Measurements from ENCODE around the gene RBM20. TPM values are rescaled to one million over a fixed set of nuclear protein-coding genes. Genes with fewer than 3 reads are reported as not detected.

The RBM20 gene
- total and polyA plus RNA-seq, 2 of the 13 experiments (the other 11 are each of a cell fraction or from before 2014, with no cell fraction given), result 0.02 to 0.22 TPM

DNA sequence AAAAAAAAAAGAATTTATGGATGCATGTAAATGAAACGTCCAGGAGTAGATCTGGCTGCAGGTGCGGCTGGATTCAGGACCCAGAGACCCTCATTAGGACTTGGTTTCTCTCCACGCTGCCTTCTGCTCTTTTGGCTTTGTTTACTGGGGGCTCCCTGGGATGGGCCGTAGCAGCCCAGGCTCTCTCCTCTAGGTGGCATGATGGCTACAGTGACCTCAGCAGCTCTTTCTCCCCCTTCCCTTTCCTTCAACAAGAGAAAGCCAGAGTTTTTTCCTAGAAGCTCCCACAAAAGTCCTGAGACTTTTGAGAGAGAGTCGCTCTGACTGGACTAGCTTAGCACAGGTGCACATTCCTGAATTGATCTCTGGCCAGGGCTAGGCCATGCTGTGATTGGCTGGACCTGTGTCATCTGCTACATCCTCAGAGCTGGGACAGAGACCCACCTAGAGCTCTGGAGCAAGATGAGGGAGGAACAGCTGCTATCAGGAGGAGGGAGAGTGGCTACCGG, 159.7 kb downstream of the RBM20 start (continued):
- TF ChIP-seq, protein P1, sequence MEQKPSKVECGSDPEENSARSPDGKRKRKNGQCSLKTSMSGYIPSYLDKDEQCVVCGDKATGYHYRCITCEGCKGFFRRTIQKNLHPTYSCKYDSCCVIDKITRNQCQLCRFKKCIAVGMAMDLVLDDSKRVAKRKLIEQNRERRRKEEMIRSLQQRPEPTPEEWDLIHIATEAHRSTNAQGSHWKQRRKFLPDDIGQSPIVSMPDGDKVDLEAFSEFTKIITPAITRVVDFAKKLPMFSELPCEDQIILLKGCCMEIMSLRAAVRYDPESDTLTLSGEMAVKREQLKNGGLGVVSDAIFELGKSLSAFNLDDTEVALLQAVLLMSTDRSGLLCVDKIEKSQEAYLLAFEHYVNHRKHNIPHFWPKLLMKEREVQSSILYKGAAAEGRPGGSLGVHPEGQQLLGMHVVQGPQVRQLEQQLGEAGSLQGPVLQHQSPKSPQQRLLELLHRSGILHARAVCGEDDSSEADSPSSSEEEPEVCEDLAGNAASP (CRISPR knock-in tag; IDR thresholded peaks at IDR 0.05; ENCODE audit: borderline replicate concordance), result no peak
- TF ChIP-seq TAF15 (IDR thresholded peaks at IDR 0.05; ENCODE audit: low read depth, low read length, poor library complexity, severe bottlenecking), result no peak
- TF ChIP-seq, protein P2, sequence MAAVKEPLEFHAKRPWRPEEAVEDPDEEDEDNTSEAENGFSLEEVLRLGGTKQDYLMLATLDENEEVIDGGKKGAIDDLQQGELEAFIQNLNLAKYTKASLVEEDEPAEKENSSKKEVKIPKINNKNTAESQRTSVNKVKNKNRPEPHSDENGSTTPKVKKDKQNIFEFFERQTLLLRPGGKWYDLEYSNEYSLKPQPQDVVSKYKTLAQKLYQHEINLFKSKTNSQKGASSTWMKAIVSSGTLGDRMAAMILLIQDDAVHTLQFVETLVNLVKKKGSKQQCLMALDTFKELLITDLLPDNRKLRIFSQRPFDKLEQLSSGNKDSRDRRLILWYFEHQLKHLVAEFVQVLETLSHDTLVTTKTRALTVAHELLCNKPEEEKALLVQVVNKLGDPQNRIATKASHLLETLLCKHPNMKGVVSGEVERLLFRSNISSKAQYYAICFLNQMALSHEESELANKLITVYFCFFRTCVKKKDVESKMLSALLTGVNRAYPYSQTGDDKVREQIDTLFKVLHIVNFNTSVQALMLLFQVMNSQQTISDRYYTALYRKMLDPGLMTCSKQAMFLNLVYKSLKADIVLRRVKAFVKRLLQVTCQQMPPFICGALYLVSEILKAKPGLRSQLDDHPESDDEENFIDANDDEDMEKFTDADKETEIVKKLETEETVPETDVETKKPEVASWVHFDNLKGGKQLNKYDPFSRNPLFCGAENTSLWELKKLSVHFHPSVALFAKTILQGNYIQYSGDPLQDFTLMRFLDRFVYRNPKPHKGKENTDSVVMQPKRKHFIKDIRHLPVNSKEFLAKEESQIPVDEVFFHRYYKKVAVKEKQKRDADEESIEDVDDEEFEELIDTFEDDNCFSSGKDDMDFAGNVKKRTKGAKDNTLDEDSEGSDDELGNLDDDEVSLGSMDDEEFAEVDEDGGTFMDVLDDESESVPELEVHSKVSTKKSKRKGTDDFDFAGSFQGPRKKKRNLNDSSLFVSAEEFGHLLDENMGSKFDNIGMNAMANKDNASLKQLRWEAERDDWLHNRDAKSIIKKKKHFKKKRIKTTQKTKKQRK (IDR thresholded peaks at IDR 0.05; ENCODE audit: low read length), result no peak
- no peak for TF ChIP-seq SAFB2 (CRISPR knock-in tag; IDR thresholded peaks at IDR 0.05; ENCODE audit: borderline replicate concordance, low read depth)
- TF ChIP-seq, protein P3, sequence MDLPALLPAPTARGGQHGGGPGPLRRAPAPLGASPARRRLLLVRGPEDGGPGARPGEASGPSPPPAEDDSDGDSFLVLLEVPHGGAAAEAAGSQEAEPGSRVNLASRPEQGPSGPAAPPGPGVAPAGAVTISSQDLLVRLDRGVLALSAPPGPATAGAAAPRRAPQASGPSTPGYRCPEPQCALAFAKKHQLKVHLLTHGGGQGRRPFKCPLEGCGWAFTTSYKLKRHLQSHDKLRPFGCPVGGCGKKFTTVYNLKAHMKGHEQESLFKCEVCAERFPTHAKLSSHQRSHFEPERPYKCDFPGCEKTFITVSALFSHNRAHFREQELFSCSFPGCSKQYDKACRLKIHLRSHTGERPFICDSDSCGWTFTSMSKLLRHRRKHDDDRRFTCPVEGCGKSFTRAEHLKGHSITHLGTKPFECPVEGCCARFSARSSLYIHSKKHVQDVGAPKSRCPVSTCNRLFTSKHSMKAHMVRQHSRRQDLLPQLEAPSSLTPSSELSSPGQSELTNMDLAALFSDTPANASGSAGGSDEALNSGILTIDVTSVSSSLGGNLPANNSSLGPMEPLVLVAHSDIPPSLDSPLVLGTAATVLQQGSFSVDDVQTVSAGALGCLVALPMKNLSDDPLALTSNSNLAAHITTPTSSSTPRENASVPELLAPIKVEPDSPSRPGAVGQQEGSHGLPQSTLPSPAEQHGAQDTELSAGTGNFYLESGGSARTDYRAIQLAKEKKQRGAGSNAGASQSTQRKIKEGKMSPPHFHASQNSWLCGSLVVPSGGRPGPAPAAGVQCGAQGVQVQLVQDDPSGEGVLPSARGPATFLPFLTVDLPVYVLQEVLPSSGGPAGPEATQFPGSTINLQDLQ (CRISPR knock-in tag; IDR thresholded peaks at IDR 0.05), result no peak
- no peak for TF ChIP-seq JUNB (CRISPR knock-in tag; IDR thresholded peaks at IDR 0.05; ENCODE audit: borderline replicate concordance)
- no peak for TF ChIP-seq MYC (CRISPR knock-in tag; IDR thresholded peaks at IDR 0.05; ENCODE audit: borderline replicate concordance)
- TF ChIP-seq ZNF343 (CRISPR knock-in tag; IDR thresholded peaks at IDR 0.05), result no peak
- peak; percentile 31; the same call in 1 of the 2 replicates for TF ChIP-seq FOXO1 (CRISPR knock-in tag; IDR thresholded peaks at IDR 0.05)
- peak; percentile 32; the same call in 1 of the 2 replicates for TF ChIP-seq ELF3 (CRISPR knock-in tag; IDR thresholded peaks at IDR 0.05)
- TF ChIP-seq ZNF136 (CRISPR knock-in tag; IDR thresholded peaks at IDR 0.05; ENCODE audit: low read depth), result no peak
- TF ChIP-seq NR2F2 (IDR thresholded peaks at IDR 0.05; ENCODE audit: borderline replicate concordance, low read depth), result no peak
- no peak for TF ChIP-seq ZNF30 (CRISPR knock-in tag; IDR thresholded peaks at IDR 0.05)
- no peak for TF ChIP-seq ZNF441 (CRISPR knock-in tag; IDR thresholded peaks at IDR 0.05; ENCODE audit: borderline replicate concordance)
- TF ChIP-seq, protein P4, sequence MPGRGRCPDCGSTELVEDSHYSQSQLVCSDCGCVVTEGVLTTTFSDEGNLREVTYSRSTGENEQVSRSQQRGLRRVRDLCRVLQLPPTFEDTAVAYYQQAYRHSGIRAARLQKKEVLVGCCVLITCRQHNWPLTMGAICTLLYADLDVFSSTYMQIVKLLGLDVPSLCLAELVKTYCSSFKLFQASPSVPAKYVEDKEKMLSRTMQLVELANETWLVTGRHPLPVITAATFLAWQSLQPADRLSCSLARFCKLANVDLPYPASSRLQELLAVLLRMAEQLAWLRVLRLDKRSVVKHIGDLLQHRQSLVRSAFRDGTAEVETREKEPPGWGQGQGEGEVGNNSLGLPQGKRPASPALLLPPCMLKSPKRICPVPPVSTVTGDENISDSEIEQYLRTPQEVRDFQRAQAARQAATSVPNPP (CRISPR knock-in tag; IDR thresholded peaks at IDR 0.05), result no peak
- peak; percentile 59; the same call in 1 of the 2 replicates for TF ChIP-seq ZNF329 (CRISPR knock-in tag; IDR thresholded peaks at IDR 0.05; ENCODE audit: low read depth)
- no peak for TF ChIP-seq ZNF746 (CRISPR knock-in tag; IDR thresholded peaks at IDR 0.05)
- no peak for TF ChIP-seq GATAD2A (CRISPR knock-in tag; IDR thresholded peaks at IDR 0.05)
- peak; percentile 44; the same call in 1 of the 2 replicates for TF ChIP-seq SALL1 (CRISPR knock-in tag; IDR thresholded peaks at IDR 0.05)
- TF ChIP-seq ZSCAN29 (CRISPR knock-in tag; conservative IDR thresholded peaks at IDR 0.05), result no peak
- TF ChIP-seq ZNF446 (CRISPR knock-in tag; IDR thresholded peaks at IDR 0.05), result no peak
- no peak for TF ChIP-seq TBX2 (CRISPR knock-in tag; IDR thresholded peaks at IDR 0.05; ENCODE audit: borderline replicate concordance)
- TF ChIP-seq ZNF121 (CRISPR knock-in tag; IDR thresholded peaks at IDR 0.05), result no peak
- no peak for TF ChIP-seq ZNF451 (CRISPR knock-in tag; IDR thresholded peaks at IDR 0.05)
